Pulmonary artery endothelial cell (primary cell): Measurements from ENCODE around the gene DUSP7. TPM values are rescaled to one million over a fixed set of nuclear protein-coding genes. Genes with fewer than 3 reads are reported as not detected.

Source experiments
- DNase-seq: peaks from one replicate; pipeline ENCODE4 v3.0.0-alpha.2; 2011; ENCODE audit warnings: low read depth, low spot score
- total RNA-seq: library from RNA; depleted of rRNA; stranded (reverse); fragments of >200 nt; gene quantifications from 2 replicates; pipeline ENCODE4 v1.2.3, GENCODE V29; 2014

Gene DUSP7
- total RNA-seq, 1 donor from 2014 or later: 10.7 TPM

DNA sequence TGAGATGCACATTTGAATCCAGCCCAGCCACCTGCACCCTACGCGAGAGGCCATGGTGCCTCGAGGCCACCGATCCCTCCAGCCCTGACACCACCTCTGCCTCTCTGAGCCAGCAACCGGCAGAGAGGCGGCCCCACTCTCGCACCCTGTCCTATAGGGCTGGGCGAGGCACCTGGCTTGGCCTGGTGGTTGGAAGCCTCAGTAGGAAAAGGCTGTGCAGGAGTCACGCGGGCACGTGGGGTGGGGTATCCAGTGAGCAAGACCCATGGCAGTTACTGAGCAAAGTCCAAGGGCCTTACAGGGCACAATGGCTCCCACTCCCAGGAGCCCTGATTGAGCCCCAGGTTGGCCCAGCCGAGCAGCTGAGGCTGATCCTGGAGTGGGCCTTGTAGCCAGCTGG lies 12.4 kb upstream of the DUSP7 start:
- DNase-seq: no peak

DNA sequence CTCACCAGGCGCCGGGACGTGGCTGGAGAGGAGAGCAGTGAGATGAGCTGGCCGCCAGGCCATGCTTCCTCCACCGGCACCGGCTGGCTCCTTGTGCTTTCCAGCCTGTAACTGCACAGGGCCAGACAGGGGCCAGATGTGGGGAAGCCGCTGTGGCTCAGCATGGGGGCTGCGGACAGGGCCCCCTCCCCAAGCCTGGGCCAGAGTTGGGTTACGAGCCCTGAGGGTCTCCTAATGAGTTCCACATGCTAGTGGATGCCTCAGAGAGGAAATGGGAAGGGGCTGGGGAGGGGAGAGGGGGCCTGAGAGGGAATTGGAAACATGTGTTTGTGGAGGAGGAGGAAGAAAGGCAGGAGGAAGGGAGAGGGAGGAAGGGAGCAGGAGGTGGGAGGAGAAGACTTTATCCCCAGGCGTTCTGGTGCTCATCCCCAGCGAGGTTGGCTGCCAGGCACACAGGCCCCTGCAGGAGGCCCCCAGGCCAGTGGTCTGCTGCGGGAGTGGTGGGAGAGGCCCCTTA lies 11.7 kb upstream of the DUSP7 start:
- DNase-seq: no peak

DNA sequence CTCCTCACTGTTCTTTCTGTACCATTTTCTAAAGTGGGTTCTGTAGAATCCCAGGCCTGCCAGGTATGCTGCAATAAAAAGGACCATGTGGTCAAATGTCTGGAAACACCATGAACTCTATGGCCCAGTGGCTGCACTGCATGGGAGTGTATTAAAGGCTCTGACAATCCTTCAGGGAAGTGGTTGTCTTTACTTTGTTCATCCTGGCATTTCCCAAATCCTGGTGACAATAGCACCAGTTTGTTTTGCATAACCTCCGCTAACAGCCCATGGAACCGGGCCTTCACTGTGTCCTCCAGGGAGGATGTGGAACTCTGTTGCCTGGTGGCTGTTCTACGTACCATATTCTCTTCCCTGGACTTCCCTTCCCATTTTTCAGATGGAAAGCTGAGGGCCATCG lies 11.2 kb upstream of the DUSP7 start:
- DNase-seq: no peak

DNA sequence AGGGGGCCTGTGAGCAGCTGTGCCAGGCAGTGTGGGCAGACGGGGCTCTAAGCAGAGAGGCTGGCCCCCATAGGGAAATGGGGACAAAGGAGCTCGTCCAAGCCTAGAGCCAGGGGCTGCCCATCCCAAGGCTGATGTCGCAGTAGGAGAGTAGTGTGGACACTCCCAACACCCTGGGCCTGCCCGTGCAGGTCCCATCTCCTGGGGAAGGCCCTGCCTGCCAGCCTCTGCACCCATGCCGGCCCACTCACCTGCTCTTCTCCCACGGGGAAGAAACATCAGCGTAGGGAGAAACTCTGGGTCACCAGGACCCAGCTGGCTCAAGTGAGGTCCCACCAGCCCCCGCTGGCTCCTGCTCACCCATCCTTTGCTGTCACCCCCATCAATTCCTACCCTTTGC lies 10.7 kb upstream of the DUSP7 start:
- DNase-seq: no peak

DNA sequence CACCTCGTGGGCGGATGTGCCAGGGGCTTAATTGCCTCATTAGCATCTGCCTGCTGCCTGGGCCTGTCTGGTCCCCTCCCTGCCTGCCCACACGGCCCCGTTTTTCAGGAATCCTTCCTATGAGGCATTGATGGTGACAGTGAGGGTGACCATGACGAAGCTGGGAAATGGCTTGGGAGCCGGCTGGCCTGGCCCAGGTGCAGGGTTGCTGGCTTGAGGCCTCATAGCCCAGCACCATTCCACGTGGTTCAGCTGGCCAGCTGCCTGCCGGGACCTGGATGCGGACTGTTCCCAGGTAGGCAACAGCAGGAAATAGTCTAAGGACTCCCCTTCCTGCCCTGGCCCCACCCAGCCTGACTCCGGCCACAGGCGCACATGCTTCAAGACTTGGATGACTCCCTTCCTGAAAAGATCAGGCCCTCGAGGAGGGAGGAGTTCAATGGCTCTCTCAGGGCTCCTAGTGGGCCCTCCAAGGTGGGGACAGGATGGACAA lies 8.9 kb upstream of the DUSP7 start:
- no peak for DNase-seq

DNA sequence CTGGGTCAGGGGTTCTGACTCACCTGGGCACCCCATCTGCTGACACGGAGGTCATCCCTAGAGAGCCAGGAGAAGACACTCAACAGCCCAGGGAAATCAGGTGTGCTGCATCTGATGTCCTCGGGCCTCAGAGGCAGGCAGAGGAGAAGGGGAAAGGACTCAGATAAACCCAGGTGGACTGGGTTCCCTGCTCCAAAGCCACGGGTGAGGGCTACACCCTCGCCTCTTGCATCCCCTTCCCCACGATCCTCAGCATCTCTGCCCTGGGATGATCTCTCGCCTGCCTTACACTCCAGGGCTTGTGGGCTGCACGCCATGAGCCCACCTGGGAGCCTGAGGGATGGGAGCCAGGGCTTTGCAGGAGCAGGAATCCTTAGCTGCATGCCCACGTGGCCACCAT lies 8.2 kb upstream of the DUSP7 start:
- DNase-seq: no peak

DNA sequence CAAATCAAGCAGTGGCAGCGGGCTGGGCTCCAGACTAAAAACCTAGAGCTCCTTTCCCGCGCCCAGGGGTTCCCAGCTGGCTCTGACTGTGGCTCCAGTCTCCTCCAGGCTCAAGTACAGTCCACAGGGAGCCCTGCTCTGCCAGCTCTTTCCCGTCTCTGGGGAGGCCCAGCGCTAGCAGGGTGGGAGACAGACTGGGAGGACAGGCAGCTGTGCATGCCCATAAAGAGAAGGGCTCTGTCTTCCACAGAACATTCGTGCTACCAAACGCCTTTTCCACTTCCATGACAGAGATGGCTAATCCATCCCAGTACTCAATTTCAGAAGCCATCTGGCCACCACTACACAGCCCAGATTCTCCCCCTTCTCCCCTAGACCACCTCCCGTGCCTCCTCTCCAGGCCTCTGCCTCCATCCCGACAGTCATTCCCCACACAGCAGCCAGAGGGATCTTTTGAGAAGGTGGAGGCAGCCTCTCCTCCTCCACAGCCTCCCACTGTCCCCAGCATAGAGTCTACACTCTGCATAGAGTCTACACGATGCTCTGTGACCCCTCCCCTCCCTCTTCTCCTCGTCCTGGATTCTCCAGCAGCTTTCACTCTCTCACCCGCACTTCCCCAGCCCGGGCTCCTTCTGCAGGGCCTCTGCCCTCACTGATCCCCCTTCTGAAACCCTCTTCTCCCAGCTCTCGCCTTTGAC lies 6.8 kb upstream of the DUSP7 start:
- DNase-seq: no peak

DNA sequence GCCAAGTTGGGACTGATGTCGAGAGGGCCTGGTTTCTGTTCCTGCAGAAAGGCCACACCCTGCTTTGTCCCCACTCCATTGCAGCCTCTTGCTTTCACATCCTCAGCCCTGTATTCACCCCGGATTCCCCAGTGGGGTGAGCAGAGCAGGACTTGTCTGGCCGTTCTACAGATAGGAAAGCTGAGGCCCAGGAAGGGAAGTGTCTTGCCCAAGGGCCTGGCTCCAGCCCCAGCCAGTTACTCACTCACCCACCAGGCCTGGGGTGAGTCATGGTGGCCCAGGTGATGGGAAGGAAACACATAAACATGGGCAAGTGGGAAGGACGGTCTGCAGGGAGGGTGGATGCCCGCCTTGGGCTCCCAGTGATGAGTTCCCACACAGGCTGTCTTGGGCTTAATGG lies 6.1 kb upstream of the DUSP7 start:
- DNase-seq: no peak

DNA sequence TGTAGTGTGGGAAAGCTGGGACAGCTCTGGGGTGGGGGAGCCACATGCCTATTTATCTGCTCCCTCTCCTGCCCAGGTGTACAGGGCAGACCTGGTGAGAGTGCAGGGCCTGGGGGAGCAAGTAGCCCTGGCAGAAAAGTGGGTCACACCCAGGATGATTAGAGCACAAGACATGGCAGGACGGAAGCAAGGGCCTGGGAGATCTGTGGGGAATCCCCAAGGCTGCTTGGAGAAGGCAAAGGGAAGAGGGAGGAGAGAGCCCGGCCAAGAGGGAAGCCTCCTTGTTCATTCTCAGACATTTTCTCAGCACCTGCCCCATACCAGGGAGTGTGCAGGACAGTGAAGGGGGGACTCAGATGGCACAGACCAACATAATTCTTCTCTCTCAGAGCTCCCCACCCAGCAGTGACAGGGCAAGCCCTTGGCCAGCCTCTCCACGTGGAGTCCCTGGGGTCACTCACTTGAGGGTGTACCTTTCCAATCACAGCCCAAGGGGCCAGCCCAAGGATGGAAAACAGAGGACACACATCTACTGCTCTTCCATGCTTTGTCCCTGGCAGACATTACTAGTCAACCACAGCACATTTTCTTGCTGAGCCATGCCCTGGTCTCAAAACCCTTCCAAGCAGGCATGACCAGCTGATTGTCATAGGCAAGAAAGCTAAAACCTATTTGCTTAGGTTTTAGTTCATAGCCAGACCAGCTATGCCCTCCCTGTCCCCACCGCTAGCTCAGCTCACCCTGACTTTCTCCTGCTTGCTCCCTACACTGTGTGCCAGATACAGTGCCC lies 4.9 kb upstream of the DUSP7 start:
- DNase-seq: no peak

DNA sequence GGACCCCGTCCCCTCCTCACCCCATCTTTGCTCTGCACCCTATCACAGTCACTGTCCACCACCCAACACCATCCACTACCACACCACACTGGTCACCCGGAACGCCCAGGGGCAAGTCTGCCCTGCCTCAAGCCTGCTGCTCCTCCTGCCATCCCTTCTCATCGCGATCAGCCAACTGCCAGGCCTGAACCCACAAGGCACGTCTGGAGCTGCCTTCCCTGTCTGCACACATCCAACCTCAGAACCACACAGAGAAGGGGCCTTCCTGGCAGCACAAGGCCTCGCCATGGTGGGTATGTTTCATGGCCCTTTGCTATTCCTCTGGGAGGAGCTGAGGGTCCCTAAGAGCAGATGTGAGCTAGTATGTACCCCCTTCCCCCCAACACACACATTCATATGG lies 3.4 kb upstream of the DUSP7 start:
- no peak for DNase-seq

DNA sequence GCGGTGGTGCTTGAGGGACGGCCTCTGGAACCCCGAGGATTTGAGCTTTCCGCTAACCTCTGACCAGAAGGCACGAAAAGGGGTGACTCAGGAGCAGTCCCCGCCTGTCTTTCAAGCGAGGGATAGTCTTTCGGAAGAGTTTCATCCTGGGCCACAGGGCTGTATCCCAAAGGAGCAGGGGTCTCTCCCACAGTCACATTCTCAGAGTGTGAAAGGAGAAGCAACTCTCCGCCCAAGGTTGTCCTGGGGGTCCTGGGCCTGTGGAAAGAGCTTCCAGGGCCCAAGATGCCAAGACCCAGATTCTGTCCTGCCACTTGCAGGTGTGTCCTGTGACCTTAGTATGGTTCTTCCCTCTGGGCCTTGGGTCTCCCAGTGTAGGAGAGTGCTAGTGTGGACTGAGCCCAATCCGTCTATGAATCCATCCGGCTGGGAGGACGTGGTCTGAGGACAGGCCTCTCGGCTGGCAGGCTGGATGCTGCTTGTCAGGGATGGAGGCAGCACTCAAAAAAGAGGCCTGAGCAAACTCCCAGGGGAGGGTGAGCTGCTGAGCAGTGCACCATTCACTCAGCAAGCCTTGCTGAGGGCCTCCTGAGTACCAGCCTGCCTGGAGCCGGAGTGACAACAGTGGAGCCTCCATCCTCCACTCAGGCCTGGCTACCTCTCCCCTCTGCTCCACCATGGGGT lies 1.6 kb upstream of the DUSP7 start:
- no peak for DNase-seq

DNA sequence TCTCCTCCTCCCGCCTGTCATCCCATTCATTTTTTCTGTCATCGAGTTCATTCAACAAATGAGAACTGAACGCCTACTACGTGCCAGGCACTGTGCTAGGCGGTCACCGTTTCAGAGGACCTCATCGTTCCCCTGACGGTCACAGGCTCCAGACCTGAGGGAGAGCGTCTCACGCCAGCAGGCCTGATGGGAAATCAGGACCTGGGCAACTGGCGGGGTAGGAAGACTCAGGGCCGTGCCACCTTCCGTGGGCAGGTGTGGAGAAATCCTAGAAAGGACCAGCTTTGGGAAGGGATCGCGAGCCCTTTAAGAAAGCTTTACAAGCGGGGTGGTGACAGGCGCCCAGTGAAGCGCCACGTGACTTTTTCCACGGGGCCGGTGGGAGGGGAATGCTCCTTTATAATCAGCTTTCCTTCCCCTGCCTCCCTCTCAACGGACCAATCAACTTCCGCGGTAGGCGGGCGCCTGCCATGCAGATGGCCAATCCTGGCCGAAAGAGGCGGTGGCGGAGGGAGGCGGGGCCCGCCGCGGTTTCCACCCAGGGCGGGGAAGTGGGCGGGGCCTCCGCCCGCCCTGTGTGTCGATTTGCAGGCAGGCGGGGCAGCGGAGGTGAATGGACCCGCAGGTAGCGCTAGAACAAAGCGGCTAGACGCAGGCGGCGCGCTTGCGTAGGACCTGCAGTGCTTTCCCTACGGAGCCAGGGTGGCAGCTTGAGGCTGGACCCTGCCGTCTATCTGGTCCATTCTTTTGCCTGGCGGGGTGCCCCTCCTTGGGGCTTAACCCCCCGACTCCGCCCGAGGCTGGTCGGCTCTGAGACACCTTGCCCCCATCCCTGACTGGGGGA lies 819 bp upstream of the DUSP7 start:
- DNase-seq: peak; percentile 92

DNA sequence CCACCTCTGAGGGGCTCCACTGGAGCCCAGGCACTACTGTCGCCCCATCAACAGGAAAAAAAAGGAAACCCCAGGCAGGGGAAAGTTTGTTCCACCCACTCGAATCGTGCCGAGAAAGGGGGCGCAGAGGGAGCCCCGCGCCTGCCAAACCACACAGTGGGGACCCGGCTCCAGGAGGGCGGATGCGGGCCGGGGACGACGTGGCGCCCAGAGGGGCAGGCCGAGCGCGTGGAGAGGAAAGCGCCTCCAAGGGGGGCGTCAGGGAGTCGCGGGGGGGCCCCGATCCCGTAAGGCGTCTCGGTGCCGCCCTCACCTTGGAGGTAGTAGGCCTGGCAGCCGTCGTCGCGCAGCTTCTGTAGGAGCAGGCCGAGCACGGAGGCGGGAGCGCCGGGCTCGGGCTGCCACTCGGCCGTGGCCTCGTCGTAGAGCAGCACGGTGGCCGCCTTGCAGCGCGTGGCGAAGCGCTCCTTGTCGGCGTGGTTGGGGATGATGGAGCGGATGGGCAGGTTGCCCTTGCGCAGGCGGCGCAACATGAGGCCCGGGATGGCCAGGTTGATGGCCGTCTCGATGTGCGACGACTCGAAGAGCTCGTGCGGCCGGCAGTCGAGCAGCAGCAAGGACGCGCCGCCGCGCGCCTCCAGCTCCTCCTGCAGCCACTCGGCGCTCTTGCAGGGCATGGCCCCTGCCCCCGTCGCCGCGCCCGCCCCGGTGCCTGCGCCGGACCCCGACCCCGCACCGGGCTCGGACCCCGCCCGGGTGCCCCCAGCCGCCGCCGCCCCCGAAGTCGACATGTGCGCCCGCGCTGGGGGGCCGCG lies 627 bp downstream of the DUSP7 start:
- no peak for DNase-seq

DNA sequence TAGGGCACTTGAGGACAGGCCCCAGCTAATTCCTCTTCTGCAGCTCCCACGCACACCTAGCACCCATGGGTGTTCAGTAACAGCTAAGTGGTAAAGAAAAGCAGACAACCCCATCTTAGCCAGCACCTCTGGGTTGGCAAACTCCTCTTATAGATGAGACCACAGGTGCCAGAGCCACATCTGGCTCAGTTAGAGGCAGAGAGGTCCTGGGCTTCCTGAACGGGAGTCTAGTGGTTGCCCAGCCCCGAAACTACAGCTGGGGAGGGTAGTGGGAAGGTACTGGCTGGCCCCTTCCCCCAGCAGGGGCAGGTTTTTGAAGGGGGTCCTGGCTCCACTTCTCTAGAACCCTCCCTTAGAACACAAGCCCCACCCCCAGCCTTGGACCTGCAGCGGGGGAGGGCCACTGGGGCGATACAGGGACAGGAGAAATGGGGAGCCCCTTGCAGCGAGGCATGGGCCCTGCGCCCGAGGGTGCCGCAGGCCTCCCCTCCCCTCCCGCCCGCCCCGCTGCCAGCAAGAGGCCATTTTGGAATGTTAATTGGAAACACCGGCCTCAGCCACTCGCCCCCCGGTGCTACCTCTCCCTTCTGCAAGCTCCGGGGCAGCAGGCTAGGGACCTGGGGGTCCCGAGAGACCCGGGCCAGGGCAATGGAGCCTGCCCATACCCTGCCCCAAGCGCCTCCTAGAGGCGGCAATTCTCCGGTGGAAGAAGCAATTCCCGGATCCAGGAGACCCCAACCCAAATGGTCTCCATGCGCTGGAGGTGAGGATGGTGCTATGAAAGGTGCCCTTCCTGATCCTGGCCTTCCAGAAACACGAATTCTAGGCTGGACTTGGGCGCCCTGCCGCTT lies 1.5 kb downstream of the DUSP7 start:
- DNase-seq: no peak

DNA sequence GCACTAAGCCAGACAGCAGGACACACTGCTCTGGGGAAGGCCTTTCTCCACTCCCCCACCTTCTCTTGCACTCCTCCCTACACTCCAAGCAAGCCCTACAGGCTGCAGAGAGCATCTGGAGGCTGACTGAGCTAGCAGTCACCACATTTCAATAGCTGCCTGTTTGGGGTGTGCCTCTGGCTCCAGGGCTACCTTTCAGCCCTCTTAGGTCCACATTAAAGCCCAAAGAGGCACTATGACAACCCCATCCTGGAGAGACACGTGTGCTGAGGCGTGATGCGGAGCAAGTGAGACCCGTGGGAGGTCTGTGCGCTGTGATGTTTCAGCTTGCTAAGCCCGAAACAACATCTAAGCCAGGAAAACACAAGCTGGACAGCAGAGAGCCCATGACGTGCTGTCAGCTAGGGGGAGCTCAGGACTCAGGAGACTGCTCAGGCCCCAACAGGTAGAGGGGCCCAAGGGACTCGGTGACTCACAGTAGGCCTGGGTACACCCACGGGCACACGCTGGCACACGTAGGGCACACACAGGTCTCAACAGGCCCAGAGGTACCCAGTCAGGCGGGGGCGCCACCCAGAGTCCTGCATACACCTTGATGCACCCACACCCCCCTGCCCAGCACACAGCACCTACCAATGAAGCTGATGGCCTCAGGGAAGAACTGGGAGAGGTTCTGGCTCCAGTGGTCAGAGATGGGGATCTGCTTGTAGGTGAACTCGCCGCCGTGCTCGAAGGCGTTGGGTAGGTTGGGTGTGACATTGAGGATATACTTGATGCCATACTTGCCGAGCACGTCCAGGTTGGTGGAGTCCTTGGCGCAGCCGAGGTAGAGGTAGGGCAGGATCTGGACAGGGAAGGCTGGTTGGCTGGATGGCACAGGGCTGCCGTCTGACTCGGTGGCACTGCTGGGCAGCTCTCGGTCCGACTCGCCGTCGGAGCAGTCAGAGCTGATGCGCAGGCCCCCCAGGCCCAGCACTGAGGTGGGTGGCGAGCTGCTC lies 2.8 kb downstream of the DUSP7 start:
- DNase-seq: no peak

DNA sequence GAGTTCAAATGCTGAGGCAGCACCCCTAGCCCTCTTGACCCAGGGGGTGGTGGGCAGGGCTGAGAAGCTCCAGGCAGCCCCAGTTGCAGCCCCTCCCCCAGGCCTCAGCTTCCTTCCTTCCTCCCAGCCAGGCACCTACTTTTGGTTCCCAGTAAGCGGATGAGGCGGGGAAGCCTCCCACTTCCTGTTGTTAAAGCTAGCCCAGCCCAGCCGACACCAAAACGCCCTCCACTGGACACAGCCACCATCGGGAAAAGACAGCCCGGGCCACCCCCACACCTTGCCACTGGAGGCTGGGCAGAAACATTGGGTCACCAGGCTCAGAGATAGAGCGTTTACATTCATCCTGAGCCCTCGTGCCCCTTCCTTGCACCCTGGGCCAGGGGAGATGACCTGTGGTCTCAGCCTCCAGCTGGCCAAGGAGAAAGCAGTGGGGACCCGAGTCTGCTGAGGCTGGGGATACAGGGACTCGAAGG lies 3.5 kb downstream of the DUSP7 start:
- DNase-seq: peak; percentile 52

DNA sequence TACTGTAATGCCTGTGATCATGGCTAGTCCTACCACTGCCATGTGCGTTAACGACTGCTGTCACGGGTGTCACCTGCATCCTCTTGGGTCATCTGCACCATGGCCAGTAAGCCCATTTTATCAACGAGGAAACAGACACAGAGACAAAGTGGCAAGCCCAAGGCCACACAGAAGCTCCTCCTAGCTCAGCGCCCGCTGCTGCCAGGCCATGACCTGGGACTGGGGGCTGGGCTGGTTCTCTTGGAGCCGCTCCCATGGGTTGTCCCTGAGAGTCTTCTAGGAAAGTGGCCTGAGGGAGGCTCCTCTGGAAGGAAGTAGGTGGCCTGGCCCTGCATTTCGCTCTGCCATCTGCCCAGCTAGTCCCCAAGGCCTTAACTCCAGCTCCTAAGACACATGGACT lies 4.9 kb downstream of the DUSP7 start:
- no peak for DNase-seq

DNA sequence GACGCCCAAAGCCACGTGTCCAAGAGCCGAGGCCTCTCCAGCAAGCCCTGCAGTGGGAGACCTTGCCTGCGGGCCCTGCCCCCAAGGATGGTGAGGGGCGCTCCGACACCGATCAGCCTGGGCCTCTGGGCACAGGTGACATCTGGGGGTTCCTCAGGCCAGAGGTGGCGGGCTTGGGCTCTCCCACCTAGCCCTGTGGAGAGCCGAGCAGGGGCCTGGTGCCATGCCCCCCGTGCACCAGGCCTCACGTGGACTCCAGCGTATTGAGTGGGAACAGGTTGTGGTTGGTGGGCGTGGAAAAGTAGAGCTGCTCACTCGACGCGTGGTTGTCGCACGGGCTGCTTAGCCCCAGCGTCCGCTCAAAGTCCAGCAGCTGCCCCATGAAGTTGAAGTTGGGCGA lies 5.8 kb downstream of the DUSP7 start:
- DNase-seq: no peak
